ENCODE data around the gene CFAP77.

GRCh38 chr9:132554755-132555154, 144.7 kb downstream of the CFAP77 start:
- TF ChIP-seq, protein P1, sequence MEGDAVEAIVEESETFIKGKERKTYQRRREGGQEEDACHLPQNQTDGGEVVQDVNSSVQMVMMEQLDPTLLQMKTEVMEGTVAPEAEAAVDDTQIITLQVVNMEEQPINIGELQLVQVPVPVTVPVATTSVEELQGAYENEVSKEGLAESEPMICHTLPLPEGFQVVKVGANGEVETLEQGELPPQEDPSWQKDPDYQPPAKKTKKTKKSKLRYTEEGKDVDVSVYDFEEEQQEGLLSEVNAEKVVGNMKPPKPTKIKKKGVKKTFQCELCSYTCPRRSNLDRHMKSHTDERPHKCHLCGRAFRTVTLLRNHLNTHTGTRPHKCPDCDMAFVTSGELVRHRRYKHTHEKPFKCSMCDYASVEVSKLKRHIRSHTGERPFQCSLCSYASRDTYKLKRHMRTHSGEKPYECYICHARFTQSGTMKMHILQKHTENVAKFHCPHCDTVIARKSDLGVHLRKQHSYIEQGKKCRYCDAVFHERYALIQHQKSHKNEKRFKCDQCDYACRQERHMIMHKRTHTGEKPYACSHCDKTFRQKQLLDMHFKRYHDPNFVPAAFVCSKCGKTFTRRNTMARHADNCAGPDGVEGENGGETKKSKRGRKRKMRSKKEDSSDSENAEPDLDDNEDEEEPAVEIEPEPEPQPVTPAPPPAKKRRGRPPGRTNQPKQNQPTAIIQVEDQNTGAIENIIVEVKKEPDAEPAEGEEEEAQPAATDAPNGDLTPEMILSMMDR (IDR thresholded peaks at IDR 0.05) = no peak
- TF ChIP-seq POLR2A (IDR thresholded peaks at IDR 0.05; ENCODE audit: low read depth) (no peak), POLR2AphosphoS5 (IDR thresholded peaks at IDR 0.05) (no peak)
